Left ventricle myocardium inferior (tissue), 1 donor: ENCODE results near the gene KRT31. TPM values are rescaled to one million over a fixed set of nuclear protein-coding genes. Genes with fewer than 3 reads are reported as not detected.
"Not testable (repeated sequence)": the region's sequence is repeated elsewhere in the genome, so short reads cannot be mapped to it uniquely, and the experiment has no call there.

ENCODE experiments used
- DNase-seq: peaks from one replicate; pipeline ENCODE4 v3.0.0-alpha.2; 2020
- H3K27ac ChIP-seq: fragments of 200-600 bp; replicated peaks from 2 replicates; pipeline ENCODE4 v1.8.0; 2021
- H3K27me3 ChIP-seq: fragments of 200-600 bp; 2 replicates; pipeline ENCODE4 v1.8.0; 2021; ENCODE audit warnings: low read depth
- H3K36me3 ChIP-seq: fragments of 200-600 bp; 2 replicates; pipeline ENCODE4 v1.8.0; 2021
- H3K4me1 ChIP-seq: fragments of 200-600 bp; 2 replicates; pipeline ENCODE4 v1.8.0; 2021
- H3K4me3 ChIP-seq: fragments of 200-600 bp; 2 replicates; pipeline ENCODE4 v1.8.0; 2021; ENCODE audit warnings: mild to moderate bottlenecking, moderate library complexity
- H3K9me3 ChIP-seq: fragments of 200-600 bp; replicated peaks from 2 replicates; pipeline ENCODE4 v1.8.0; 2021
- CTCF ChIP-seq: fragments of 200-600 bp; IDR thresholded peaks from 2 replicates; pipeline ENCODE4 v1.8.0; 2021; ENCODE audit warnings: antibody characterized with exemption, mild to moderate bottlenecking, borderline replicate concordance
- intact Hi-C: fragments of 100-400 bp; cut with micrococcal nuclease; formaldehyde crosslinking; loops from one replicate; pipeline ENCODE4 v1.11.0; 2022
- total RNA-seq: library from RNA; stranded (reverse); fragmentation: NEBNext Ultra II Directional; extraction: Animal tissue kit (Norgen Biotek cat#: 25700); gene quantifications from one replicate; pipeline ENCODE4 v1.2.1, GENCODE V29; 2021
- donor health status: DM: no; HTN: yes; CAD: no; lungs with severe emphysema.

KRT31 gene
- total RNA-seq, 1 donor from 2014 or later: not detected

- Histone ChIP-seq H3K4me1 (peaks cover 8% of the 10 kb centered on the region), H3K27me3 (peaks cover 66% of the 10 kb centered on the region), H3K4me3 (no peak overlapping the region), H3K27ac (no peak overlapping the region), H3K9me3 (no peaks in the 10 kb centered on the region), H3K36me3 (no peaks in the 10 kb centered on the region)
- DNase-seq: no peak
- intact Hi-C loops: no loop called here
- TF ChIP-seq CTCF: no peak
Measured at GRCh38 chr17:41404024-41404671, 6.7 kb upstream of the KRT31 start.

- DNase-seq: no peak
- Histone ChIP-seq H3K27me3 (peaks cover 66% of the 10 kb centered on the region), H3K27ac (no peak overlapping the region), H3K4me3 (no peak overlapping the region), H3K4me1 (peaks cover 8% of the 10 kb centered on the region), H3K36me3 (no peaks in the 10 kb centered on the region), H3K9me3 (no peaks in the 10 kb centered on the region)
- intact Hi-C loops: no loop called here
- TF ChIP-seq CTCF: no peak
Measured at GRCh38 chr17:41403404-41404023, 6.1 kb upstream of the KRT31 start.

GRCh38 chr17:41402161-41402560 lies 4.8 kb upstream of the KRT31 start:
- no peak for TF ChIP-seq CTCF
- Histone ChIP-seq H3K36me3 (no peaks in the 10 kb centered on the region), H3K27me3 (peaks cover 70% of the 10 kb centered on the region), H3K4me1 (peaks cover 8% of the 10 kb centered on the region), H3K27ac (no peak overlapping the region), H3K9me3 (no peaks in the 10 kb centered on the region), H3K4me3 (no peak overlapping the region)
- DNase-seq: no peak
- intact Hi-C loops: no loop called here

GRCh38 chr17:41396340-41396739 lies 1.1 kb downstream of the KRT31 start:
- Histone ChIP-seq H3K36me3 (no peaks in the 10 kb centered on the region), H3K27me3 (peaks cover 76% of the 10 kb centered on the region), H3K4me3 (no peak overlapping the region), H3K27ac (no peak overlapping the region), H3K9me3 (no peaks in the 10 kb centered on the region), H3K4me1 (peaks cover 4% of the 10 kb centered on the region)
- intact Hi-C loops: no loop called here
- no peak for TF ChIP-seq CTCF
- DNase-seq: no peak

GRCh38 chr17:41395611-41396010 lies 1.8 kb downstream of the KRT31 start:
- Histone ChIP-seq H3K9me3 (no peaks in the 10 kb centered on the region), H3K27ac (no peak overlapping the region), H3K4me3 (no peak overlapping the region), H3K27me3 (peaks cover 76% of the 10 kb centered on the region), H3K36me3 (no peaks in the 10 kb centered on the region), H3K4me1 (peaks cover 4% of the 10 kb centered on the region)
- DNase-seq: no peak
- intact Hi-C loops: no loop called here
- no peak for TF ChIP-seq CTCF

GRCh38 chr17:41395044-41395443 lies 2.4 kb downstream of the KRT31 start:
- H3K9me3 ChIP-seq, intact Hi-C loops, DNase-seq, H3K4me1 ChIP-seq, H3K4me3 ChIP-seq, H3K27ac ChIP-seq, H3K36me3 ChIP-seq: not testable (repeated sequence)
- H3K27me3 ChIP-seq: peaks cover 76% of the 10 kb centered on the region
